Measurements from ENCODE around the gene SDK1.
"Not testable (repeated sequence)": the region's sequence is repeated elsewhere in the genome, so short reads cannot be mapped to it uniquely, and the experiment has no call there.

Gene SDK1

GRCh38 chr7:4302203-4302905 lies 1001.3 kb downstream of the SDK1 start:
- DNase-seq (ENCODE audit: extremely low read depth, low read depth) = no peak
- no peak for TF ChIP-seq CTCF (IDR thresholded peaks at IDR 0.05; ENCODE audit: low read depth, low read length, missing control alignments)
- no peak overlapping the region for H3K4me3 ChIP-seq (replicated peaks; ENCODE audit: low read depth, low read length)

- no peak overlapping the region for H3K4me3 ChIP-seq (replicated peaks; ENCODE audit: low read depth, low read length)
- DNase-seq (ENCODE audit: extremely low read depth, low read depth) = no peak
- no peak for TF ChIP-seq CTCF (IDR thresholded peaks at IDR 0.05; ENCODE audit: low read depth, low read length, missing control alignments)
Measured at GRCh38 chr7:4307316-4308204, 1006.5 kb downstream of the SDK1 start.

GRCh38 chr7:4308205-4308590 lies 1007.1 kb downstream of the SDK1 start:
- DNase-seq (ENCODE audit: extremely low read depth, low read depth) = no peak
- no peak for TF ChIP-seq CTCF (IDR thresholded peaks at IDR 0.05; ENCODE audit: low read depth, low read length, missing control alignments)
- no peak overlapping the region for H3K4me3 ChIP-seq (replicated peaks; ENCODE audit: low read depth, low read length)

GRCh38 chr7:4313911-4314310 lies 1012.9 kb downstream of the SDK1 start:
- not testable (repeated sequence) for H3K4me3 ChIP-seq (replicated peaks; ENCODE audit: low read depth, low read length); DNase-seq (ENCODE audit: extremely low read depth, low read depth)

- H3K4me3 ChIP-seq (replicated peaks; ENCODE audit: low read depth, low read length); DNase-seq (ENCODE audit: extremely low read depth, low read depth): not testable (repeated sequence)
Measured at GRCh38 chr7:4314316-4314715, 1013.3 kb downstream of the SDK1 start.
